Prostate gland (tissue), 2 donors: ENCODE measurements around the gene ABTB2.

ENCODE experiments used
- CTCF ChIP-seq, 4 experiments: fragments of 200-600 bp in 2 of 4; fragments of 450-650 bp in 2 of 4; sonication (generic) in 2 of 4; IDR thresholded peaks; 1 replicate in 3 of 4; 2 replicates in 1 of 4; pipeline ENCODE4 v1.5.1; 2016 to 2019; ENCODE audit warnings: antibody characterized with exemption in 4 of 4, mild to moderate bottlenecking in 2 of 4, moderate library complexity in 2 of 4
- POLR2A ChIP-seq: fragments of 450-650 bp; IDR thresholded peaks from one replicate; pipeline ENCODE4 v1.6.1; 2016; ENCODE audit warnings: antibody characterized with exemption, mild to moderate bottlenecking
- POLR2AphosphoS5 ChIP-seq: sonication (generic); formaldehyde crosslinking; IDR thresholded peaks from one replicate; pipeline ENCODE4 v1.6.1; 2017; ENCODE audit warnings: antibody characterized with exemption

DNA sequence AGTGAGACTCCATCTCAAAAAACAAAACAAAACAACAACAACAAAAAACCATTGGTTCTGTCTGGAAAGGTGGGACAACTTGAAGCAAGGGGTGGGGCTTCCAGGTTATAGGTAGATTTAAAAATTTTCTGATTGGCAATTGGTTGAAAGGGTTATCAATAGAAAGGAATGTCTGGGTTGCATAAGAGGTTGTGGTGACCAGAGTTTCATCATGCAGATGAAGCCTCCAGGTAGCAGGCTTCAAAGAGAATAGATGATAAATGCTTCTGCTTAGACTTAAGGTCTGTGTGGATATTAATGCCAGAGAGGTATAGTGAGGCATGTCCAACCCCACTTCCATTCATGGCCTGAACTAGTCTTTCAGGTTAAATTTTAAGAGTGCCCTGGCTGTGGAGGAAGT is 135.8 kb downstream of the ABTB2 start:
- TF ChIP-seq CTCF (IDR thresholded peaks at IDR 0.05), result no peak
- TF ChIP-seq POLR2AphosphoS5, result no peak
- no peak for TF ChIP-seq POLR2A
